MG63 (cell line): ENCODE results near the gene DHX8. TPM values are rescaled to one million over a fixed set of nuclear protein-coding genes. Genes with fewer than 3 reads are reported as not detected.
"Not testable (repeated sequence)": the region's sequence is repeated elsewhere in the genome, so short reads cannot be mapped to it uniquely, and the experiment has no call there.

Experiments used
- DNase-seq: peaks from one replicate; pipeline ENCODE4 v3.0.0-alpha.2; 2020
- H3K27me3 ChIP-seq: fragments of 250-450 bp; sonication (Bioruptor Pico); 2 replicates; pipeline ENCODE4 v1.5.1; 2020; ENCODE audit warnings: mild to moderate bottlenecking, moderate library complexity
- H3K36me3 ChIP-seq: fragments of 250-450 bp; sonication (Bioruptor Pico); 2 replicates; pipeline ENCODE4 v1.5.1; 2020; ENCODE audit warnings: mild to moderate bottlenecking, moderate library complexity
- H3K4me3 ChIP-seq: fragments of 250-450 bp; sonication (Bioruptor Pico); 2 replicates; pipeline ENCODE4 v1.5.1; 2020; ENCODE audit warnings: mild to moderate bottlenecking, moderate library complexity
- H3K9me3 ChIP-seq: fragments of 250-450 bp; sonication (Bioruptor Pico); 2 replicates; pipeline ENCODE4 v1.5.1; 2020; ENCODE audit warnings: mild to moderate bottlenecking, moderate library complexity
- total RNA-seq: library from RNA; depleted of rRNA; stranded (reverse); fragments of >200 nt; shearing (Covaris generic); gene quantifications from 2 replicates; pipeline ENCODE4 v1.2.3, GENCODE V29; 2014; ENCODE audit warnings: low replicate concordance; rRNA removed

Gene DHX8
- 24.2 and 40.1 TPM in 2 replicates for total RNA-seq

- peak within 1 kb of the TSS; percentile 83 for H3K4me3 ChIP-seq
- no peaks in the 10 kb centered on the region for H3K9me3 ChIP-seq
- H3K27me3 ChIP-seq: no peaks in the 10 kb centered on the region
- DNase-seq: peak; percentile 97
- H3K36me3 ChIP-seq: no peaks in the 10 kb centered on the region
These were observed at the start of gene DHX8 for GRCh38 chr17:43483674-43484551. DHX8 (plus strand) TSS chr17:43483975; CDS start chr17:43484038, 63 bp downstream.

GRCh38 chr17:43434902-43435319 lies 48.9 kb upstream of the DHX8 start:
- Histone ChIP-seq H3K27me3 (no peaks in the 10 kb centered on the region), H3K9me3 (no peaks in the 10 kb centered on the region), H3K36me3 (no peaks in the 10 kb centered on the region), H3K4me3 (no peak overlapping the region)
- DNase-seq: no peak

GRCh38 chr17:43437756-43438155 lies 46.0 kb upstream of the DHX8 start:
- no peak for DNase-seq
- Histone ChIP-seq H3K9me3 (no peaks in the 10 kb centered on the region), H3K4me3 (no peak overlapping the region), H3K27me3 (no peaks in the 10 kb centered on the region), H3K36me3 (no peaks in the 10 kb centered on the region)

- no peaks in the 10 kb centered on the region for H3K9me3 ChIP-seq
- H3K36me3 ChIP-seq: no peaks in the 10 kb centered on the region
- H3K27me3 ChIP-seq: no peaks in the 10 kb centered on the region
- H3K4me3 ChIP-seq: no peak overlapping the region
- DNase-seq: no peak
These were observed 45.1 kb upstream of the DHX8 start for GRCh38 chr17:43438626-43439025.

GRCh38 chr17:43439041-43439440 lies 44.7 kb upstream of the DHX8 start:
- Histone ChIP-seq H3K4me3 (no peak overlapping the region), H3K9me3 (no peaks in the 10 kb centered on the region), H3K27me3 (no peaks in the 10 kb centered on the region), H3K36me3 (no peaks in the 10 kb centered on the region)
- DNase-seq: no peak

- no peaks in the 10 kb centered on the region for H3K36me3 ChIP-seq
- no peak overlapping the region for H3K4me3 ChIP-seq
- H3K9me3 ChIP-seq: no peaks in the 10 kb centered on the region
- DNase-seq: peak; percentile 48
- no peaks in the 10 kb centered on the region for H3K27me3 ChIP-seq
These were observed 41.1 kb upstream of the DHX8 start for GRCh38 chr17:43442711-43443110.

GRCh38 chr17:43443381-43443780 lies 40.4 kb upstream of the DHX8 start:
- H3K4me3 ChIP-seq: no peak overlapping the region
- no peaks in the 10 kb centered on the region for H3K9me3 ChIP-seq
- no peak for DNase-seq
- no peaks in the 10 kb centered on the region for H3K27me3 ChIP-seq
- no peaks in the 10 kb centered on the region for H3K36me3 ChIP-seq

- Histone ChIP-seq H3K4me3 (no peak overlapping the region), H3K9me3 (no peaks in the 10 kb centered on the region), H3K27me3 (no peaks in the 10 kb centered on the region), H3K36me3 (no peaks in the 10 kb centered on the region)
- DNase-seq: peak; percentile 38
These were observed 39.4 kb upstream of the DHX8 start for GRCh38 chr17:43444223-43445008.

- DNase-seq: no peak
- Histone ChIP-seq H3K4me3 (no peak overlapping the region), H3K9me3 (no peaks in the 10 kb centered on the region), H3K27me3 (no peaks in the 10 kb centered on the region), H3K36me3 (no peaks in the 10 kb centered on the region)
These were observed 38.7 kb upstream of the DHX8 start for GRCh38 chr17:43445009-43445589.

- no peak for DNase-seq
- no peak overlapping the region for H3K4me3 ChIP-seq
- no peaks in the 10 kb centered on the region for H3K36me3 ChIP-seq
- no peaks in the 10 kb centered on the region for H3K9me3 ChIP-seq
- H3K27me3 ChIP-seq: no peaks in the 10 kb centered on the region
These were observed 37.0 kb upstream of the DHX8 start for GRCh38 chr17:43446773-43447172.

- DNase-seq: no peak
- Histone ChIP-seq H3K36me3 (no peaks in the 10 kb centered on the region), H3K9me3 (no peaks in the 10 kb centered on the region), H3K4me3 (no peak overlapping the region), H3K27me3 (no peaks in the 10 kb centered on the region)
These were observed 34.9 kb upstream of the DHX8 start for GRCh38 chr17:43448720-43449469.

GRCh38 chr17:43449470-43450248 lies 34.1 kb upstream of the DHX8 start:
- DNase-seq: no peak
- Histone ChIP-seq H3K36me3 (no peaks in the 10 kb centered on the region), H3K4me3 (no peak overlapping the region), H3K27me3 (no peaks in the 10 kb centered on the region), H3K9me3 (no peaks in the 10 kb centered on the region)

- H3K9me3 ChIP-seq, DNase-seq, H3K36me3 ChIP-seq, H3K27me3 ChIP-seq, H3K4me3 ChIP-seq: not testable (repeated sequence)
These were observed 33.0 kb upstream of the DHX8 start for GRCh38 chr17:43450791-43451190.

- H3K9me3 ChIP-seq, H3K36me3 ChIP-seq: not testable (repeated sequence)
These were observed 32.0 kb upstream of the DHX8 start for GRCh38 chr17:43451741-43452140.

GRCh38 chr17:43453331-43453812 lies 30.4 kb upstream of the DHX8 start:
- peak; percentile 21 for DNase-seq
- no peaks in the 10 kb centered on the region for H3K36me3 ChIP-seq
- no peaks in the 10 kb centered on the region for H3K27me3 ChIP-seq
- H3K4me3 ChIP-seq: no peak overlapping the region
- no peaks in the 10 kb centered on the region for H3K9me3 ChIP-seq

More at GRCh38 chr17:43451741-43452140, 32.0 kb upstream of the DHX8 start:
- H3K27me3 ChIP-seq, H3K4me3 ChIP-seq, DNase-seq: not testable (repeated sequence)

GRCh38 chr17:43454868-43455267 lies 28.9 kb upstream of the DHX8 start:
- no peak overlapping the region for H3K4me3 ChIP-seq
- no peak for DNase-seq
- H3K36me3 ChIP-seq: no peaks in the 10 kb centered on the region
- no peaks in the 10 kb centered on the region for H3K27me3 ChIP-seq
- no peaks in the 10 kb centered on the region for H3K9me3 ChIP-seq
